Stomach (tissue), 4 donors: ENCODE measurements around the gene MTA2.

Experiments
- EP300 ChIP-seq: sonication (generic); formaldehyde crosslinking; IDR thresholded peaks from one replicate; pipeline ENCODE4 v1.6.1; 2017; ENCODE audit warnings: antibody characterized with exemption
- POLR2A ChIP-seq, 4 donors: fragments of 450-650 bp; IDR thresholded peaks; one replicate each; pipeline ENCODE4 v1.6.1; 2016; ENCODE audit warnings: antibody characterized with exemption in 4 of 4, control low read depth in 2 of 4, mild to moderate bottlenecking in 1 of 4, moderate library complexity in 1 of 4
- TF ChIP-seq, protein P1 (sequence below), 7 experiments: fragments of 450-650 bp in 4 of 7; fragments of 200-600 bp in 3 of 7; sonication (generic) in 3 of 7; IDR thresholded peaks; one replicate each; pipeline ENCODE4 v1.5.1; 2016 to 2019; ENCODE audit warnings: antibody characterized with exemption in 7 of 7, control low read depth in 2 of 7, mild to moderate bottlenecking in 1 of 7

DNA sequence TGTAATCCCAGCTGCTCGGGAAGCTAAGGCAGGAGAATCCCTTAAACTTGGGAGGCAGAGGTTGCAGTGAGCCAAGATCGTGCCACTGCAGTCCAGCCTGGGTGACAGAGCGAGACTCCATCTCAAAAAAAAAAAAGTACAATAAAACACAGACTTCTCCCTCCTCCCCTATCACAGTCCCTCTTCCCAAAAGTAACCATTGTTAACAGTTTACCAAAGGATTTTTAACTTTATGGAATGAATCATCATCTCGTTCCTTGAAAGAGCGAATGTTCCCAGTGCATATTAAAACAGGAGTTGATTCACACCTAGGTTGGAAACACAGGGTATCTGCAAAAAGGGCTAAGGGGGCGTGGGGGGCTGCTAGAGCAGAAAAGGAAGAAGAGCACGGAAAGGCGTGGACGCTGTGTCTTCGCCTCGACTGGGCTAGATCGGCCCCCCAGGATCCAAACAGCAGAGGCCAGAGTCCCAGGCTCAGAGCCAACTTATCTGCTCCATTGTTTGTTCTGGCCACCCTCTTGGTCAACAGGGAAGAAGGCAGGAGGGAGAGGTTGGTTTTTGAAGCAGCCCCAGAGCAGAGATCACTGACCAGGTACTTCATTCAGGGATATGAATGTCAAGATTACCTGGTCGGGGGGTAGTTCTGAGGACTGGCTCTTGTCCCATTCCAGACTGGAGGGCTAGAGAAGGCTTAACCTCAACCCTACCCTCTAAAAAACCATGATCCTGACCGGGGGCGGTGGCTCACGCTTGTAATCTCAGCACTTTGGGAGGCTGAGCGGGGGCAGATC, 52.9 kb downstream of the MTA2 start:
- TF ChIP-seq, protein P1, sequence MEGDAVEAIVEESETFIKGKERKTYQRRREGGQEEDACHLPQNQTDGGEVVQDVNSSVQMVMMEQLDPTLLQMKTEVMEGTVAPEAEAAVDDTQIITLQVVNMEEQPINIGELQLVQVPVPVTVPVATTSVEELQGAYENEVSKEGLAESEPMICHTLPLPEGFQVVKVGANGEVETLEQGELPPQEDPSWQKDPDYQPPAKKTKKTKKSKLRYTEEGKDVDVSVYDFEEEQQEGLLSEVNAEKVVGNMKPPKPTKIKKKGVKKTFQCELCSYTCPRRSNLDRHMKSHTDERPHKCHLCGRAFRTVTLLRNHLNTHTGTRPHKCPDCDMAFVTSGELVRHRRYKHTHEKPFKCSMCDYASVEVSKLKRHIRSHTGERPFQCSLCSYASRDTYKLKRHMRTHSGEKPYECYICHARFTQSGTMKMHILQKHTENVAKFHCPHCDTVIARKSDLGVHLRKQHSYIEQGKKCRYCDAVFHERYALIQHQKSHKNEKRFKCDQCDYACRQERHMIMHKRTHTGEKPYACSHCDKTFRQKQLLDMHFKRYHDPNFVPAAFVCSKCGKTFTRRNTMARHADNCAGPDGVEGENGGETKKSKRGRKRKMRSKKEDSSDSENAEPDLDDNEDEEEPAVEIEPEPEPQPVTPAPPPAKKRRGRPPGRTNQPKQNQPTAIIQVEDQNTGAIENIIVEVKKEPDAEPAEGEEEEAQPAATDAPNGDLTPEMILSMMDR (IDR thresholded peaks at IDR 0.05): no peak
- TF ChIP-seq POLR2A (IDR thresholded peaks at IDR 0.05): no peak
- no peak for TF ChIP-seq EP300
